GM11168 (cell line): ENCODE data around the gene PTPN14.
"Not testable (repeated sequence)": the region's sequence is repeated elsewhere in the genome, so short reads cannot be mapped to it uniquely, and the experiment has no call there.

Experiments used
- in situ Hi-C: fragments of 300-500 bp; cut with MboI; formaldehyde crosslinking; loops from one replicate; pipeline ENCODE4 v1.12.0; 2022; ENCODE audit warnings: low sequenced_read_pairs; ENCODE audit not compliant: unreplicated experiment

Gene PTPN14

GRCh38 chr1:214416858-214417257, 134.5 kb downstream of the PTPN14 start:
- in situ Hi-C loops: no loop called here

- in situ Hi-C loops: no loop called here
These were observed 135.0 kb downstream of the PTPN14 start for GRCh38 chr1:214416417-214416816.

- in situ Hi-C loops: no loop called here
These were observed 136.3 kb downstream of the PTPN14 start for GRCh38 chr1:214415131-214415530.

- in situ Hi-C loops: no loop called here
These were observed 136.7 kb downstream of the PTPN14 start for GRCh38 chr1:214414691-214415090.

- in situ Hi-C loops: no loop called here
These were observed 138.1 kb downstream of the PTPN14 start for GRCh38 chr1:214413315-214413714.

GRCh38 chr1:214404571-214405213, 146.7 kb downstream of the PTPN14 start:
- in situ Hi-C loops: no loop called here

- in situ Hi-C loops: no loop called here
These were observed 147.2 kb downstream of the PTPN14 start for GRCh38 chr1:214404154-214404553.

GRCh38 chr1:214403431-214403830, 148.0 kb downstream of the PTPN14 start:
- in situ Hi-C loops: no loop called here

GRCh38 chr1:214402613-214403083, 148.8 kb downstream of the PTPN14 start:
- in situ Hi-C loops: no loop called here

GRCh38 chr1:214401666-214402065, 149.7 kb downstream of the PTPN14 start:
- in situ Hi-C loops: no loop called here

- in situ Hi-C loops: no loop called here
These were observed 151.3 kb downstream of the PTPN14 start for GRCh38 chr1:214400131-214400530.

GRCh38 chr1:214398490-214398889, 152.9 kb downstream of the PTPN14 start:
- in situ Hi-C loops: no loop called here

- in situ Hi-C loops: no loop called here
These were observed 153.9 kb downstream of the PTPN14 start for GRCh38 chr1:214397497-214397896.

- in situ Hi-C loops: no loop called here
These were observed 155.1 kb downstream of the PTPN14 start for GRCh38 chr1:214396330-214396729.

GRCh38 chr1:214394569-214394968, 156.8 kb downstream of the PTPN14 start:
- in situ Hi-C loops: not testable (repeated sequence)

- in situ Hi-C loops: no loop called here
These were observed 158.3 kb downstream of the PTPN14 start for GRCh38 chr1:214393086-214393485.

GRCh38 chr1:214391873-214392645, 159.3 kb downstream of the PTPN14 start:
- in situ Hi-C loops: no loop called here

GRCh38 chr1:214389734-214390133, 161.7 kb downstream of the PTPN14 start:
- in situ Hi-C loops: no loop called here

- in situ Hi-C loops: no loop called here
These were observed 164.7 kb downstream of the PTPN14 start for GRCh38 chr1:214386747-214387146.

- in situ Hi-C loops: no loop called here
These were observed 165.1 kb downstream of the PTPN14 start for GRCh38 chr1:214386333-214386732.

- in situ Hi-C loops: no loop called here
These were observed 166.0 kb downstream of the PTPN14 start for GRCh38 chr1:214385428-214385827.
